ENCODE results near the gene GOLGA7B. TPM values are rescaled to one million over a fixed set of nuclear protein-coding genes. Genes with fewer than 3 reads are reported as not detected.

Gene GOLGA7B
- polyA plus RNA-seq, 1 of the 3 experiments (the other 2 are of a cell fraction) = 0.03 TPM

DNA sequence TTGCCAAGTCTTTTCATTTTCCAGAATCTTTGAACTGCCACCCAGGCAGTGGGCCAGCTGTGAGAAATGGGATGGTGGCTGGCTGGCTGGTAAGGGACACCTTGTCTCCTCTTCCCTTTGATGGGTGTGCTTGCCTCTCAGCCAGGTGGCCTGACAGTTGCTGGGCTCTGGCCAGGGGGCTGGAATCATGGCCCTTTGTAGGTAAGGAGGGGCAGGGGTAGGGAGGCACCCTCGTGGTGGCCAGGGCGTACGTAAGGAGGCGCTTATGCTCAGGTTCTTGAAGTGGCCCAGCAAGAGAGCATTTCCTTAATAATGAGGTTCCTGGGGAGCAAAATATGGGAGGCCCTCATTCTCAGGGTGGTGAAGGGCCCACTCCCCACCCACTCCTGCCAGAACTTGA, 33.0 kb upstream of the GOLGA7B start:
- CTCF ChIA-PET = no interaction called here
- H3F3A ChIP-seq (replicated peaks; ENCODE audit: insufficient read depth) = no peaks in the 10 kb centered on the region
- peaks cover 17% of the 10 kb centered on the region for H3K27me3 ChIP-seq (ENCODE audit: insufficient read depth)
- H3K4me2 ChIP-seq = no peak overlapping the region
- H3K9me2 ChIP-seq = no peaks in the 10 kb centered on the region
- POLR2A ChIA-PET = no interaction called here
- H3K9ac ChIP-seq = no peak overlapping the region
- no peak overlapping the region for H2AFZ ChIP-seq (ENCODE audit: low read depth)
- DNase-seq = no peak
- TF ChIP-seq SMC3 (IDR thresholded peaks at IDR 0.05; ENCODE audit: low read depth, low read length) (no peak), RXRA (IDR thresholded peaks at IDR 0.05; ENCODE audit: borderline replicate concordance, low read depth) (no peak), EZH2phosphoT487 (IDR thresholded peaks at IDR 0.05; ENCODE audit: borderline replicate concordance, low read depth) (no peak), NRF1 (IDR thresholded peaks at IDR 0.05; ENCODE audit: low read depth, low read length) (no peak), SIN3A (IDR thresholded peaks at IDR 0.05; ENCODE audit: borderline replicate concordance, low read depth, low read length) (no peak), MXI1 (IDR thresholded peaks at IDR 0.05; ENCODE audit: low read depth, low read length) (no peak), NFIC (IDR thresholded peaks at IDR 0.05; ENCODE audit: borderline replicate concordance) (no peak), POLR2AphosphoS5 (IDR thresholded peaks at IDR 0.05; ENCODE audit: low read depth, low read length) (no peak), FOXM1 (IDR thresholded peaks at IDR 0.05; ENCODE audit: low read depth) (no peak), TEAD4 (IDR thresholded peaks at IDR 0.05; ENCODE audit: borderline replicate concordance, insufficient read depth) (no peak)
- TF ChIP-seq, protein P1, sequence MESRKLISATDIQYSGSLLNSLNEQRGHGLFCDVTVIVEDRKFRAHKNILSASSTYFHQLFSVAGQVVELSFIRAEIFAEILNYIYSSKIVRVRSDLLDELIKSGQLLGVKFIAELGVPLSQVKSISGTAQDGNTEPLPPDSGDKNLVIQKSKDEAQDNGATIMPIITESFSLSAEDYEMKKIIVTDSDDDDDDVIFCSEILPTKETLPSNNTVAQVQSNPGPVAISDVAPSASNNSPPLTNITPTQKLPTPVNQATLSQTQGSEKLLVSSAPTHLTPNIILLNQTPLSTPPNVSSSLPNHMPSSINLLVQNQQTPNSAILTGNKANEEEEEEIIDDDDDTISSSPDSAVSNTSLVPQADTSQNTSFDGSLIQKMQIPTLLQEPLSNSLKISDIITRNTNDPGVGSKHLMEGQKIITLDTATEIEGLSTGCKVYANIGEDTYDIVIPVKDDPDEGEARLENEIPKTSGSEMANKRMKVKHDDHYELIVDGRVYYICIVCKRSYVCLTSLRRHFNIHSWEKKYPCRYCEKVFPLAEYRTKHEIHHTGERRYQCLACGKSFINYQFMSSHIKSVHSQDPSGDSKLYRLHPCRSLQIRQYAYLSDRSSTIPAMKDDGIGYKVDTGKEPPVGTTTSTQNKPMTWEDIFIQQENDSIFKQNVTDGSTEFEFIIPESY (IDR thresholded peaks at IDR 0.05; ENCODE audit: borderline replicate concordance, low read depth) = no peak
- TF ChIP-seq, protein P2, sequence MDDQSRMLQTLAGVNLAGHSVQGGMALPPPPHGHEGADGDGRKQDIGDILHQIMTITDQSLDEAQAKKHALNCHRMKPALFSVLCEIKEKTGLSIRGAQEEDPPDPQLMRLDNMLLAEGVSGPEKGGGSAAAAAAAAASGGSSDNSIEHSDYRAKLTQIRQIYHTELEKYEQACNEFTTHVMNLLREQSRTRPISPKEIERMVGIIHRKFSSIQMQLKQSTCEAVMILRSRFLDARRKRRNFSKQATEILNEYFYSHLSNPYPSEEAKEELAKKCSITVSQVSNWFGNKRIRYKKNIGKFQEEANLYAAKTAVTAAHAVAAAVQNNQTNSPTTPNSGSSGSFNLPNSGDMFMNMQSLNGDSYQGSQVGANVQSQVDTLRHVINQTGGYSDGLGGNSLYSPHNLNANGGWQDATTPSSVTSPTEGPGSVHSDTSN (IDR thresholded peaks at IDR 0.05) = no peak
- H3K79me2 ChIP-seq (ENCODE audit: insufficient read depth) = no peaks in the 10 kb centered on the region
- H4K20me1 ChIP-seq (ENCODE audit: insufficient read depth) = no peaks in the 10 kb centered on the region; the same call in 1 of the 2 replicates
- no peaks in the 10 kb centered on the region for H3K9me3 ChIP-seq
- no peak overlapping the region for H3K4me3 ChIP-seq (ENCODE audit: low read depth in 2 of 2, low read length in 1 of 2)
- 70% methylated on average over 4 of the region's 4 CpGs for WGBS (ENCODE audit: low lambda C conversion rate)
- no peaks in the 10 kb centered on the region; a peak in 1 of 4 replicates for H3K4me1 ChIP-seq (ENCODE audit: control insufficient read depth in 1 of 2, insufficient read depth in 2 of 2, low read depth in 1 of 2, low read length in 1 of 2)
- H3K36me3 ChIP-seq (replicated peaks in 1 of 2; ENCODE audit: control insufficient read depth in 1 of 2, insufficient read depth in 2 of 2, low read length in 1 of 2) = no peaks in the 10 kb centered on the region
- no peak overlapping the region for H3K27ac ChIP-seq (ENCODE audit: low read depth in 2 of 2, low read length in 1 of 2)

GRCh38 chr10:97818572-97818971, 31.1 kb upstream of the GOLGA7B start:
- H3K9me3 ChIP-seq = no peaks in the 10 kb centered on the region
- H3K36me3 ChIP-seq (replicated peaks in 1 of 2; ENCODE audit: control insufficient read depth in 1 of 2, insufficient read depth in 2 of 2, low read length in 1 of 2) = no peaks in the 10 kb centered on the region
- H3K27me3 ChIP-seq (ENCODE audit: insufficient read depth) = peaks cover 17% of the 10 kb centered on the region
- H3K79me2 ChIP-seq (ENCODE audit: insufficient read depth) = no peaks in the 10 kb centered on the region
- H2AFZ ChIP-seq (ENCODE audit: low read depth) = no peak overlapping the region
- no peaks in the 10 kb centered on the region for H3F3A ChIP-seq (replicated peaks; ENCODE audit: insufficient read depth)
- peaks cover 0 to 4% of the 10 kb centered on the region in 2 experiments; a peak in 1 of 4 replicates for H3K4me1 ChIP-seq (ENCODE audit: control insufficient read depth in 1 of 2, insufficient read depth in 2 of 2, low read depth in 1 of 2, low read length in 1 of 2)
- DNase-seq = no peak
- ChIA-PET POLR2A (no interaction called here), CTCF (interaction anchor here (0.8 to 1.5 kb wide), 3 partner anchors 26 to 51 kb away, joined by 3 to 9 read pairs (median 3); no protein-coding TSS in a partner anchor)
- no peaks in the 10 kb centered on the region for H3K9me2 ChIP-seq
- H3K4me3 ChIP-seq (ENCODE audit: low read depth in 2 of 2, low read length in 1 of 2) = no peak overlapping the region
- H3K4me2 ChIP-seq = no peak overlapping the region
- no peak overlapping the region for H3K9ac ChIP-seq
- H3K27ac ChIP-seq (ENCODE audit: low read depth in 2 of 2, low read length in 1 of 2) = no peak overlapping the region
- TF ChIP-seq, protein P2 (IDR thresholded peaks at IDR 0.05) = no peak
- TF ChIP-seq TCF12 (IDR thresholded peaks at IDR 0.05) (no peak), RFX5 (IDR thresholded peaks at IDR 0.05; ENCODE audit: low read length) (no peak), USF1 (IDR thresholded peaks at IDR 0.05; ENCODE audit: borderline replicate concordance, low read depth) (no peak), RXRA (IDR thresholded peaks at IDR 0.05; ENCODE audit: borderline replicate concordance, low read depth) (no peak), MXI1 (IDR thresholded peaks at IDR 0.05; ENCODE audit: low read depth, low read length) (no peak)
- TF ChIP-seq, protein P3, sequence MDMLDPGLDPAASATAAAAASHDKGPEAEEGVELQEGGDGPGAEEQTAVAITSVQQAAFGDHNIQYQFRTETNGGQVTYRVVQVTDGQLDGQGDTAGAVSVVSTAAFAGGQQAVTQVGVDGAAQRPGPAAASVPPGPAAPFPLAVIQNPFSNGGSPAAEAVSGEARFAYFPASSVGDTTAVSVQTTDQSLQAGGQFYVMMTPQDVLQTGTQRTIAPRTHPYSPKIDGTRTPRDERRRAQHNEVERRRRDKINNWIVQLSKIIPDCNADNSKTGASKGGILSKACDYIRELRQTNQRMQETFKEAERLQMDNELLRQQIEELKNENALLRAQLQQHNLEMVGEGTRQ (IDR thresholded peaks at IDR 0.05; ENCODE audit: borderline replicate concordance, low read depth, low read length) = no peak
- H4K20me1 ChIP-seq (ENCODE audit: insufficient read depth) = no peaks in the 10 kb centered on the region

Measured in SK-N-SH (cell line).